Activated CD8-positive, alpha-beta memory T cell treated with anti-CD3 and anti-CD28 coated beads, Interleukin-2, amount 50 U/mL, for 1 hour (primary cell): Measurements from ENCODE around the gene DAGLA.
A peak's percentile ranks its signal among the peaks of the same experiment; 100 is the strongest.

Experiments used
- DNase-seq: peaks from one replicate; pipeline ENCODE4 v3.0.0-alpha.2; 2020; ENCODE audit errors: extremely low read depth

Gene DAGLA

DNA sequence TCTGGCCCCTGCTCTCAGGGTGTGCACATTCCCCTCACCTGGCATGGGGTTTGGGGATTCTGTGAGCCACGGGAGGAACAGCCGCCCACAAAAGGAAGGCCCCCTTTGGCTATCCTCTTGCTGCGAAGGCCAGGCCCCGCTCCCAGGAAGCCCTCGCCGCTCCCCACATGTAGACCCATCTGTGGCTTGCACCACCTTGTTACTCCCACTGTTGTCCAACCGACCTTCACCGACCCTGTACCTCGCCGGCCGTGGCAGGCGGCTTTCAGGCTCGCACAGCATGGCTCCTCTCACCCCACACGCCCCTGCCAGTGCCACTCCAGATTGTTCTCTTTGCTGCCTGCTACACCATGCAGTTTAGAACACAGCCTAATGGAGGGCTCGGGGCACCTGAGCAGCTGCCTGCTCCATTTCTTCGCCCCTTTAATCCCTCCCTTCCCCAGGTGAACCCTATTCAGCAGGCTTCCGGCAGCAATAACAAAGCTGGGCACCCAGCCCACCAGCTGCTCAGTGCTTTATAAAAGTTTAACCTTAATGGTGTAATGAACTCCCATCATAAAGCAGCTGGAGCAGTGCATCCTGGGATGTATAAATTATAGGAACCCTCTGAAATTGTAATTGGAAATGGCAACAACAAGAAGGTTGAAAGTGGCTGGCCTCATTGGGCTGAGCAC, 10.7 kb downstream of the DAGLA start:
- no peak for DNase-seq

DNA sequence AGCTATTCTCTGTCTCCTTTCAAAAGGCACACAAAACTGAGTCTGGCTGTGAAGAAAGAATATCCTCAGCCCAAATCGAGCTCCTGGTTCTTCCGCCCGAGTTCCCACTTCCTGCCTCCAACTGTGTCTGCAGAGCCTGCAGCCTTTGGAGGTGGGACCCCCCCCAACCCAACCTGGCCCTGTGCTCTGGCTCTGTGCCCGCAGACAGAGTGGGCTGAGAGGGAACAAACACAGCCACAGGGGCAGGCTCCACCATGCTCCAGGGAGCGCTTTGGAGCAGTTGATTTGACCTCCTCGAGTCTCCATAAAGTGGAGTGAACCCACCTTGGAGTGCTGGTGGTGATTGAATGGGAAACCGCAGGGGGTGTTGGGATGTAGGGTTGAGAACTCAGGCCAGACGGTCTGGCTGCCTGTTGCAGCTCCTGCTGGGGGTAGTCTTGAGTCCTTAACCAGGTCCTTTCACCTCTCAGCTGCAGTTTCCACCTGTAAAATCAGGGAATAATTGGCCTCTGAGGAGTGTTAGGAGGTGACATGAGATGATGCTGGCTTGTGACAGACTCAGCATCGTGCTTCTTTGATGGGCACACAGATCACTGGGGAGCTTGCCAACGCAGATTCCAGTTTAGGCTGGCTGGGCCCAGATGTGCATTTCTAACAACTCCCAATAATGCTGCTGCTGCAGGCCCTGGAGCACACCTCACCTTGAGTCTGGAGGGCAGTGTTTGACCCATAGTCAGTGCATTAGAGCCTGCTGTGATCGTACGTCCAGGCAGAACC, 11.4 kb downstream of the DAGLA start:
- no peak for DNase-seq

DNA sequence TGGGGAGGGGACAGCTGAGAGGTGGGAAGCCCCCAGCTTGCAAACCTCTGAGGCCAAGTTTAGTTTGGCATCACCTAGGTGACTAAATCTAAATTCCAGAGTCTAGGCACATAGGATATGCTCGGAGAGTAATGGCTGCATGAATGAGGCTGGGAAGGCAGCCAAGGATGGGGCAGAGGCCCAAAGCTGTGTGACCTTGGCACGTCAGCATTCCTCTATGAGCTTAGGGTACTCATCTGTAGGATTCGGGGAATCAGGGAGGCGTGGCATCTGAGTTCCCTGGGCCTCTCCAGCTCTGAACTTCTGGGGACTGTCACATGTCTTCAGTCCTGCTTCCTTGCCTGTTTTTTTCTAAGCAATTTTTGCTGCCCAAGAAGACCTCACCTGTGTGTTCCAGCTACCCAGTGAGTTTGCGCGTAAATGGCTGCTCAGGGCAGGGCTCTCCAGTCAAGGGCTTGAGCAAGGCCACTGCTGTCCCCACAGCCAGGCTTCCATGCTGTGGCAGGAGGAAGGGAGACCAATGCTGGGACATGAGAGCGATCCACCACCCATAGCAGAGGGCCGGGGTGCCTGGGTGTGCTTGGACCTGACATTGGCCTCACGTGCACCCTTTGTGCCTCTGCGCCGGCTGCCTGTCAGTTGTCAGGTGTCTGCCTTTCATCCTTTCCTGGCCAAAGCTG, 13.9 kb downstream of the DAGLA start:
- DNase-seq, result no peak

DNA sequence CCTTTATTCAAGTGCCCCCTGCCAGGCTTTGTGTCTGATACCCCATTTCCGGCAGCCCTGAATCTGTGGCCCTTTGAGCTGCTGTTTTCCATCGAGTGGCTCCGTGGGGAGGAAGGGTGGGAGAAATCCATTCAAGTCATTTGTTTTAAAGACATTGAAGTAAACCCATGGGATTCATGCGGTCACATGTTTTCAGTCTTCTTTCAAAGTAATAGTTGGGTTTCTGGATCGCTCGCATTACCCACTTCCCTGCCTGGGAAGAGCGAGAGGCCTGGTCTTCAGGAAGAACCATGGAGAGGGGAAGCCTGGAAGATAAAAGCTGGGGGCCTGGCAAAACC, 14.4 kb downstream of the DAGLA start:
- no peak for DNase-seq

DNA sequence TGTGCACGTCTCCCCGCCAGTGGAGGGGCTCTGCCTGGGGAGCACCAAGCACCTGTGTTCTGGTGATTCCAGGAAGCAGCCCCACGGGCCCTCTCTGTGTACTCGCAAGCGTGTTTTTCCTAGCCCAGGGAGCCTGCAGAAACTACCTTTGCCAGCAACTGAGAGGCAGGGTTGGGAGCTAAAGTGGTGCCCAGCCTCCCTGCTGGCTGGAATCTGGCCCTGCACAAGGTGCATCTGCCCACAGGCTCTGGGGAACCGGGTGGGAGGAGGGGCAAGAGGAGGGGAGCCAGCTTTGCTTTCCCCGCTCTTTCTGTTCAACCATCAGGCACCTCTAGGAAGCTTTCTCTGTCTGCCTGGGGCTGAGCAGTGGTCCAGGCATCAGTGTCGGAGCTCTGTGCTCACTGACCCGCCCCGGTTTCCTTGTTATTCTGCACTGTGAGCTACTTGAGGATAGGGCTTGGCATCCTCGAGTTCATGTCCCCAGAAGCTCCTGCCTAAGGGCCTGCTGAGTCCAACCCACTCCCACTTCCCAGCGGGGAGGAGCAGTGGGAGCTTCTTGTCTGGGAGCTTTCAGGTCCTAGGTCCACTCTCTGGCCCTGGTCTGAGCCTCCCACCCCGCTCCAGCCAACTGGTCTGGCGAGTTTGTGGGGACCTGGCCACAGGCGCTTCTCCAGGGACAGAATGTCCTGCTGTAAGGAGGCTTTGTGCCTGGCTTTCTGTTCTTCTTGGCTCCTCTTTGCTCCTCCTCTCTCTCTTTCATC, 14.9 kb downstream of the DAGLA start:
- DNase-seq, result no peak

DNA sequence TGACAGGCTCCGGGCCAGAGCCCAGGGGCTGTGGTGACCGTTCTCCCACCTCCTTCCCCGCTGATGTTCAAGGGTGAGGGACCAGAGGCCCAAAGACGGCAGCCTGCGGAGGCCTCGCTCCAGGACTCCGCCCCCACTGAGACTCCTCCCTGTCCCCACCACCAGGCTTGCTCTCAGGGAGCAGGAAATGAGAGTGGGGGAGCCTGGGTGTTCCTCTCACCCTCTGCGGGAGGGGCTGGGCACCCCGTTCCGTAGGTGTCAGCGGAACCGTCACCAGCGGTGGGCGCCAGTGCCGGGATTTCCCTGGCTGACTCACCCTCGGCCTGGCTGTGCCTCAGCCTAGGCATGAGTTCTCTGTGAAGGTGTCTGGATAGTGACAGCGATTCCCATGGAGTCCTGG, 15.7 kb downstream of the DAGLA start:
- DNase-seq, result peak; percentile 85

DNA sequence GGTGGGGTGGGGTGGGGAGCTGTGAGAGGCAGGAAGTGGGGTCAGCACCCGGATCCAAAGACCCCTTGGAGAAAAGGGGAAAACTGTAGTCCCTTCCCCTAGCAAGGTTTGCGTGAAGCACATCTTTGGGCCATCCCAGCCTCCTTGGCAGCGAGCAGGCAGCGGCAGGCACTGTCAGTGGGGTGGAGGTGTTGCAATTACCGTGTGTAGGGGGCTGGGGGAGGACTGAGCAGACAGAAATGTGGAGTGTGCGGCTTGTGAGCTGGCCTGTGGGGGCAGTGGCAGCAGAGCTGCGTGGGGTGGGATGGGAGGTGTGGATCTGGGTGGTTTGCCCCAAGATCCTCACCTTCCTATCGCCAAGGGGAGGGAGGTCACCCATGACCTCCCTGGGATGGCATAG, 16.4 kb downstream of the DAGLA start:
- DNase-seq, result no peak

DNA sequence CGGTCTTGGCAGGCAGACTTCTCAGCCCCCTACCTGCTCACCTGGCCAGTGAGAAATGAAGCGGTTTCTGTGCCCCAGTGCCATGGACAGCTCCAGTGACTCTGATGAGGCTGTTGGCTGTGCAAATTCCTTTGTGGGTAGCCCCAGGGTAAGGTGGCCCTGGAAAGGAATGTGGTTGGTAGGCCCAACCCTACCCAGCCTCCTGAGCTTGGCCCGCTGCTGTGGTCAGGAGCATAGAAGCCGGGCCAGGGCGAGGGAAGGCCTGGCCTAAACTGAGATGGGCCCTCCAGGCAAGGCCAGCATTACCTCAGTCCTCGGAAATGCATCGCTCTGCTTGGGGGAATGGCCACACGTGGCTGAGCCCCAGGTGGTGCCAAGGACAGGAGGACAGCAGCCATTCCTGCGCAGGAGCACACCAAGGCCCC, 16.9 kb downstream of the DAGLA start:
- no peak for DNase-seq

DNA sequence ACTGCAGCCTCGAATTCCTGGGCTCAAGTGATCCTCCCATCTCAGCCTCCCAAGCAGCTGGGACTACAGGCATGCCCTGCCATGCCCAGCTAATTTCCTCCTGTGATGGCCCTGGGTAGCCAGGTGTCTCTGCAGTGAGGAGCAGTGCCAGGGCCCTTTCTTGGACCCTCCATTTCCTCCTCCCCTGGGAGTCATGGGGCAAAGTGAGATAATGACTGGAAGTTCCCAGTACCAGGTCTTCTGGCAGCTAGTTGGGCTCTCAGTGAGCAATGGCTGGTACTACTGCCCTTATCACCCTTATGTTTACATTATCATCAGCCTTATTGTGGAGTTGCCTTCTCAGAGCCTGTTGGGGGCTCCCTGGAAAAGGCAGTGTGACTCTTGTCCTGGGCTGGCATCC, 17.6 kb downstream of the DAGLA start:
- DNase-seq, result no peak

DNA sequence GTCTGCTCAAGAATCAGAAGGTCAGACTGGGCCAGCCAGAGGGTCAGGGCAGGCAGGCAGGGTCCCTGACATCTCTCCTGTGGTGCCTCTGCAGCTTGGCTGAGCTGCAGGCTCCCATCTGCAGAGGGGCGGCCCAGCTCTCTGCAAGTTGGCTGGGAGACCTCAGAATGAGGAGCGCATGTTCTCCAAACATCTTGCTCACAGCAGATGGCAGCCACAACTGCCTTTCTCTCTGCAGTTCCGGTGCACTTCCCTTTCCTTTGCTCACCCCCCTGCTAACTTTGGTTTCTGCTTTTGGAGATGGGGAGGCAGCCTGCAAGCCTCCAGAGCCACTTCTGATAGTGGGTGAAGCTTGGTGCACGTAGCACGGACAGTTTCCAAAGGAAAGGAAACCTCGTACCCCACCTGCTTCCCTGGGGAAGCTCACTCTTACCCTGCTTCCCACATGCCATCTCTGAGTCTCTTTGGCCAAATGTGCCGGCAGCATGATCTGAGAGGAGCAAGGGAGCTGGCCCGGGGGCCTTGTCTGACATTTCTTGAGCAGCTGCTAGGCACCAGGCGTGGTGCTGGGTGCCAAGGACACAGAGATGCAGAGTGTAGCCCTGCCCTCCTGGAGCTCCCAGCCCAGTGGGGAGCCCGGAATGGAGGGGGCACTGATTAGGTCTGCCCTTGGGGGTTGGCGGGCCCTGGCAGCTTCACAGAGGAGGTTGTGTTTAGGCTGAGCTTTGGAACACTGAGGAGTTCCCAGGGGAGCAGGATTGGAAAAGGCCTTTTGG, 18.2 kb downstream of the DAGLA start:
- DNase-seq, result no peak

DNA sequence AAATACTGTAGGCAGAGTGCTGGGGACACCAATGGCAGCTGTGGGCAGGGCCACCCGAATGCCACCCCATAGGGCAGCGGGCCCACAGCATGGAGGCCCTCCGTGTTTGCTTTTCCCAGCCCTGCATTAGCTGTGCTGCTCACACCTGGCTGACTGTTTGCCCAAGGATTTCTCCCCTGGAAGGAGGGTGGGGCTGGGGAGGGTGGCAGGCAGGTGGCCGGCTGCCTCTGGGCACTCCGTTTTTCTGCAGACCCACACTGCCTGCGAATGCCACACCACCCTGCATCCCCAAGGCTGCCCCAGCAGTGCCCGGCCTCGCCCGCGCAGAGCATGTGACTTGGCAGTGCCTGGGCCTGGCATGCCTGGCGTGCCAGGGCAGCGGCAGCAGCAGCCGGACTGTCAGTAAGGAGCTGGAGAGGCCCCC, 19.6 kb downstream of the DAGLA start:
- no peak for DNase-seq

DNA sequence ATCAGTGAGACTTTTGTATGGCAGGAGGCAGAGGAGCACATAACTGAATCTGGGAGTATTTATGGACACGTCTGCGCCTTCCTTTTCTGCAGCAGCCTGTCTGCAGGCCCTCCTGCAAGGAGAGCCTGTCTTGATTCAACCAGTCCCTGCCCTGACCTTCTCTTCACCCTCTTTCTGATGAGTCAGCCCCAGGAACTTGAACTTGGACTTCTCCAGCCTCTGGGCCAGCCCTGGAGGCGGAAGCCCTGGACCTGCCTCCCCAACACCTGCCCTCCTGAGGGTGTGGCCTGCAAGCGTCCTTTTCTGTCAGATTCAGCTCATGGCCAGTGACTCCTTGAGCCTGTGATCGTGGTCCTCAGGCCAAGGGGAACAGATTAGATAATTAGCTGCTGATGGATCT, 20.0 kb downstream of the DAGLA start:
- no peak for DNase-seq

DNA sequence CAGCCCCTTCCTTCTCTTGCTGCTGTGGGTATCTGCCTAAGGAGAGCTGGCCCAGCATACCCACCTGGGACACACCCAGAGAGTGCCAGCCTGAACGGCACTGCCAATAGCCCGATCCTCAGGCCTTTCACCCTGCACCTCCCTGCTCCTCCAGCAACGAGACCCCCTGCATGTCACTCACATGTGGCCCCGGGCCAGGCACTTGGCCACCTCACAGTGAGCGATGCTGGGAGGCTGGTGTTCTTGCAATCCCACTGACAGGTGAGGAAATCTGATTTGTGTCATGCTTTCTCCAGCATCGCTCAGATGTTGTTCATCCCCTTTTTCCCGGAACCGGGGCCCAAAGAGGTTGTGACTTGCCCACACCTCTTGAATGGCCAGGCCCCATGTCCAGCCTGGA, 20.5 kb downstream of the DAGLA start:
- DNase-seq, result no peak

DNA sequence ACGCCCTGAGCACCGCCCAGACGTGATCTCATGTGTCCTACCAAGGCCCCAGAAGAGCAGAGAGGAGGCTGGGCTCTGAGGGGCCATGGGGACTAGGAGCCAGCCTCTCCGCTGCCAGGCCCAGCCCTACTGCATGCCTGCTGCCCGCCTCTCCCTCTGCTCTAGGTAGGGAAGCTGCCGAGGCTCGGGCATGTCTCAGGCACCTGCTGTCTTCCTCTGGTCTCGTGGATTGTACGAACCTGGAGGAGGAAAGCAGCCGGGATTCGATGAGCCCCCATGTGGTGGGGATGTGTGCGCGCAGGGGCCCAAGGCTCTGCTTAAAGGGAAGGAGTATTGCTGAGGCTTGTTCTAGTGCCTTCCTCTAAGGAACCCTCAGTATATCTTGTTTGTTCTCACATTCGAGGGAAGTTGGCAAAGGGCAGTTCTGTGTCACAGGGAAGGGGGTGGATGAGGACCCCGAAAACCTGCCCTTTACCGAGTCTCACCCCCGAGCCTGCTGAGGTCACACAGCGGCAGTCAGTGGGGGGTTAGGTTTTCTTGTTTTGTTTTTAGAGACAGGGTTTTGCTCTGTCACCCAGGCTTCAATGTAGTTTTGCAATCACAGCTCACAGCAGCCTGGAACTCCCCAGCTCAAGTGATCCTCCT, 21.2 kb downstream of the DAGLA start:
- no peak for DNase-seq

DNA sequence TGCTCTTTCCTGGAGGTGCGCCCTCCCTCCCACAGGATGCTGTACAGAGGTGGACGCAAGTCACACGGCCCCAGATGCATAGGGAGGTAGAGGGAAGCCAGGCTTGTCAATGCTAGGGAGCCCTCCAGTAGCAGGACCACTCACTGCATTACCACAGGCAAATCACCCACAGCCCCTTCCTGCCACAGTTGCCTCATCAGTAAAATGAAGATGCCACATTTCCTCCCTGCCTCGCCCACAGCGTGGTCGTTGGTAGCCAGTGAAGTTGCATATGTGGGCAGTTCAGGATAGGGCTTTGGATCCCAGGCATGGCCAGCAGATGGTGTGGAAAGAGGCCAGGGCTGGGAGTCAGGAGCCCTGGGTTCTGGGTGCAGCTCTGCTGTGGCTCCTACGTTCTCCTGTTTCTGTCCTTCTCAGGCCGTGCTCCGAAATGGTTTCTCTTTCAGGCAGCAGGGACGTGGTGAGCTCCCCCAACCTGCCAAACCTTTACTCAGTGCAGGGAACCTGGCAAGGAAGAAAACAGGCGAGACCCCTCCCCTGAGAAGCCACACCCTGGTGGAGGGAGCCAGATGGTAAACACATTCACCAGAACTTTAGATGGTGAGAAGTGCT, 22.6 kb downstream of the DAGLA start:
- DNase-seq, result no peak

DNA sequence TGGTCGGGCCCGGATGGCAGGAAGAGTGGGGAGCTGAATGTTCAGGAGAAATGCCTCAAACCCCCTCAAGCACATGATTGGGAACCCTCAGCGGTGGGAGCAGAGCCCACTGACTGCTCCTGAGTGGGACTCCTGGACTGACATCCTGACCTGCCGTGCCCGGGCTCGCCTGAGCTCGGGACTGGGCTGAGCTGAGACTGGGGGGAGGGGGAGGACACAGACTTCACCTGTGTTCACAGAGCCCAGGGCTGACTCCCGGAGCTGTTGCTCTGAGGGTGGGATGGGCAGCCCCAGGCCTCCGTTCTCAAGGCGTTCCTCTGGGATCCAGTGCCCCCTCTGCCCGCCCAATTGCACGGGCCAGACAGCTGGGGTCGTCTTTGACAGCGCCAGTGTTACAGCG, 24.6 kb downstream of the DAGLA start:
- DNase-seq, result no peak

DNA sequence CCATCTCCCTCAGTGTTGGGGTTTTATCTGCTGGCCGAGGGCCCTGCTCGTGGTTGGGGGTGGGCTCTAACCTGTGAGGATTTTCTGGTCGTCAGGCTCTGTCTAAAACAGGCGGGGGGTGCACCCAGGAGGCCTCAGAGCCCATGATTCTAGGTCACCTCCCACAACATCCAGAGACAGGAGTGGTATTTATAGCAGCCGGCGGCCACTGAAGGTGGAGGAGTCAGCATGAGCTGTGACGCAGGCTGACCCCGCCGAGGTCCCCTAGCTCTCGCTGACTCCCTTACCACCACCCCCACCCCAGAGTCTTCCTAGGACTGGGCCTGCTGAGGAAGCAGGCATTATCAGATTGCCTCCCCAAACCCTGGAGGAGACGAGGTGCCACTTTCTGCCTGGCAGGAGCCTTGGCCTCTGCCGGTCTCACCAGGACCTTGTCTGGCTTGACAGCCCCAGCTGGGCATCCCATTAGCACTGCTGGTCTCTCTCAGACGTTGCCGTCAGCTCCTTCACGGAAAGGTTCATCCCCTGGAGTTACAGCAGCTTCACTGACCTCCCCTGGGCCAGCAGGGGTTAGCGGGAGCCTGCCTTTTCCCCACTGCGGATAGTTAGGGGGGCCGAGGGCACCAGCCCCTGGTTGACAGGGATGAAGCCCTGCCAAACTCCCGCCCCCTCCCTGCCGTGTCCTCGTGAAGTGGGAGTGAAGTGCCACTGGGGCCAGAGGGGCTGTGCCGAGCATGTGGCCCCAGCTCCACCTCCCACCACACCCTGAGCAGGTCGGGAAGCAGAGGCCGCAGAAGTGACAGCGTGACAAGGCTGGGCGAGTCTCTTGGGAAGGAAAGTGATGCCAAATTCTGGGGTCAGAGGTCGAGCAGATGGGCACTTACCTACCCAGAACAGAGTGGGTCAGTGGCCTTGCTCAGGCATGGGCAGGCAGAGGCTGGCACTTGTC, 26.5 kb downstream of the DAGLA start:
- DNase-seq, result no peak

DNA sequence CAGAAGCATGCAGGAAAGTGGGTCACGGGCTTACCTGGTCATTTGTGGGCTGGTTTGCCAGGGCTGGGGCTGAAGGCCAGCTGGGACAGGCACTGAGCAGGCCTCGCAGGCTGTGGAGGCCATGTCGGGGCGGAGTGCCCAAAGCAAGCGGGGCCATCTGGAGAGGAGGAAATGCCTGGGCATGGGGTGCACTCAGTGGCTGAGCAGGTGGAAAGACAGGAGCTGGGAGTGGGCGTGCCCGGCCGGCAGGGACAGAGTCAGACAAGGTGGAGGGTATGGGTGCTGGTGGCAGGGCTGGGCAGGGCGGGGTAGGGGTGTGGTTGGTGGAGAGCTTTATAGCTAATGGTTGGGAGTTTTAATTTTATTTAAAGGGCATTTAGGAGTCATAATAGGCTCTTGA, 27.4 kb downstream of the DAGLA start:
- DNase-seq, result no peak

DNA sequence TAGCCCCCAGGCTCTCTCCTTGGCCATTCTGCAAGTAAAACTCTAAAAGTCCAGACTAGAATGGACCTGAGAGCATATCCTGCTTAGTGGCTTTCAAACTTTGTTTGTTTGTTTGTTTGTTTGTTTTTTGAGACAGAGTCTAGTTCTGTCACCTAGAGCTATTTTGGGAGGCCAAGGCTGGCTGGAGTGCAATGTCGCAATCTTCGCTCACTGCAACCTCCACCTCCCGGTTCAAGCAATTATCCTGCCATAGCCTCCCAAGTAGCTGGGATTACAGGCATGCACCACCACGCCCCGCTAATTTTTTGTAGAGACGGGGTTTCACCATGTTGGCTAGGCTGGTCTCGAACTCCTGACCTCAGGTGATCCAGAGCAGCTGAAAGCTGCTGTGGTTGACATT, 28.9 kb downstream of the DAGLA start:
- DNase-seq, result no peak

DNA sequence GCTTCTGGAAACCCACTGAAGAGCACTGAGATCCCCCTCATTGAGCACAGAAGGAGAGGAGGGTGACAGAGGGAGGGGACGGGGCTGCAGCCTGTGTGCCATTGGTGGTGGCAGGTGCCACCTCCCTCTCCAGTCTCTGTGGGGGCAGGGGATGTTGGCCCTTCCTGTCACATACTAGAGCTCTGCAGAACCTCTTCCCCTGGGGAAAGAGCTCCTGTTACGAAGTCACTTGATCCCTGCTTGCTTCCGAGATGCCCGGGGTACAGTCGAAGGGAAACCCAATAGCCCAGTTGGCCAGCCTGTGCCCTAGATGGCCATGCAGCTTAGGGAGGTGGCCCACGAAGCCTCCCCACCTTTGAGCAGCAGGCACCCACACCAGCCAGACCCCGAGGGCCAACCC, 29.4 kb downstream of the DAGLA start:
- DNase-seq, result no peak
